ENCODE data around the gene AMOT.

AMOT gene

DNA sequence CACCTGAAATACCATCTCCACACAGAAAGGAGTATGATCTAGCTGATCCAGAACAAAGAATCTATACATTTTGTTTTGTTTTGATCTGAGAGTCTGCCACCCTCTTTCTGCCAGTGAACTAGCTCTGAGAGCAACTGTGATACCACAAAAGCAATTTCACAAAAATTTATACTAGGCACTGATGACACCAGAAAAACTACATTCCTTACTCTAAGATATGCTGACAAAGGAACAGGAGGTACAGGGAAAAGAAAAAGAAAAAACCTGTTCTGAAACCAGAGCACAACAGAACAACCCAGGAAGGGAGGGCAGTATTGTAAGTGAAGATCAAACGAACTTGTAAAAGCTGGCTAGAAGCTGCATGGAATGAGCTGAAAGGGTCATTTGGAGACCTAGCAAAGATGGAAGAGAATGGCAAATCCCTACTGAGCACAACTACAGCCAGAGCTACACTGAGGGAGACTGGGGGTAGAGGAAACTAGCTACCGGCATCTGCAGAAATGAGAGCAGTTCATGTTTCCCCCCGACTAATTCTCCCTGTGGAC lies 31.9 kb downstream of the AMOT start:
- DNase-seq (ENCODE audit: low read depth) = no peak
- H3K4me3 ChIP-seq (ENCODE audit: low read depth, low read length) = no peak overlapping the region
- TF ChIP-seq CTCF (IDR thresholded peaks at IDR 0.05; ENCODE audit: low read depth, low read length) = no peak
- TF ChIP-seq POLR2A (IDR thresholded peaks at IDR 0.05; ENCODE audit: extremely low read depth, insufficient read length) = no peak
- no peak for TF ChIP-seq MYC (IDR thresholded peaks at IDR 0.05; ENCODE audit: low read depth, low read length)
- TF ChIP-seq MAX (IDR thresholded peaks at IDR 0.05; ENCODE audit: low read depth, low read length) = no peak

GRCh38 chrX:112808007-112808406 lies 32.6 kb downstream of the AMOT start:
- DNase-seq (ENCODE audit: low read depth) = no peak
- no peak overlapping the region for H3K4me3 ChIP-seq (ENCODE audit: low read depth, low read length)

DNA sequence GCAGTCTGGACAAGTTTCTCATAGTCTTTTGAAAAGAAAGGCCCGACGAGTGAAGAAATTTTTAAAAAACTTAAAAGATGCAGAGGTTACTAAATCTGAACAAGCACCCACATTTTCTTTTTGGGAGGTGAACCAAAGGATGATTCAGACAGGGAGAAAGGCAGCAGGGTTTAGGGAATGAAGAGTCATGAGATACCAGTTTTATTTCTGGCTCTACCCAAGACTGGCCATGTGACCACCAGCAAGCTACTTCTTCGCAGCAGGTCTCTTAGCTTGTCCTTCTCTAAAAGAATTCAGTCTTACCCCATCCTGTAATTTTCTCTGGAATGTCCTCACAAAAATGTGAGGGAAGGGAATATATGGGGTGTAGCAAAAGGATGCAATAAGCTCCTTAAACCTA lies 37.6 kb downstream of the AMOT start:
- no peak for TF ChIP-seq POLR2A (IDR thresholded peaks at IDR 0.05; ENCODE audit: extremely low read depth, insufficient read length)
- no peak for TF ChIP-seq CTCF (IDR thresholded peaks at IDR 0.05; ENCODE audit: low read depth, low read length)
- TF ChIP-seq MYC (IDR thresholded peaks at IDR 0.05; ENCODE audit: low read depth, low read length) = no peak
- no peak for TF ChIP-seq MAX (IDR thresholded peaks at IDR 0.05; ENCODE audit: low read depth, low read length)
- DNase-seq (ENCODE audit: low read depth) = no peak
- H3K4me3 ChIP-seq (ENCODE audit: low read depth, low read length) = no peak overlapping the region

More at GRCh38 chrX:112808007-112808406, 32.6 kb downstream of the AMOT start:
- TF ChIP-seq POLR2A (IDR thresholded peaks at IDR 0.05; ENCODE audit: extremely low read depth, insufficient read length) (no peak), CTCF (IDR thresholded peaks at IDR 0.05; ENCODE audit: low read depth, low read length) (no peak), MYC (IDR thresholded peaks at IDR 0.05; ENCODE audit: low read depth, low read length) (no peak), MAX (IDR thresholded peaks at IDR 0.05; ENCODE audit: low read depth, low read length) (no peak)

GRCh38 chrX:112802541-112802940 lies 38.1 kb downstream of the AMOT start:
- DNase-seq (ENCODE audit: low read depth) = no peak
- no peak overlapping the region for H3K4me3 ChIP-seq (ENCODE audit: low read depth, low read length)
- TF ChIP-seq MYC (IDR thresholded peaks at IDR 0.05; ENCODE audit: low read depth, low read length) = no peak
- no peak for TF ChIP-seq MAX (IDR thresholded peaks at IDR 0.05; ENCODE audit: low read depth, low read length)
- no peak for TF ChIP-seq CTCF (IDR thresholded peaks at IDR 0.05; ENCODE audit: low read depth, low read length)
- no peak for TF ChIP-seq POLR2A (IDR thresholded peaks at IDR 0.05; ENCODE audit: extremely low read depth, insufficient read length)

DNA sequence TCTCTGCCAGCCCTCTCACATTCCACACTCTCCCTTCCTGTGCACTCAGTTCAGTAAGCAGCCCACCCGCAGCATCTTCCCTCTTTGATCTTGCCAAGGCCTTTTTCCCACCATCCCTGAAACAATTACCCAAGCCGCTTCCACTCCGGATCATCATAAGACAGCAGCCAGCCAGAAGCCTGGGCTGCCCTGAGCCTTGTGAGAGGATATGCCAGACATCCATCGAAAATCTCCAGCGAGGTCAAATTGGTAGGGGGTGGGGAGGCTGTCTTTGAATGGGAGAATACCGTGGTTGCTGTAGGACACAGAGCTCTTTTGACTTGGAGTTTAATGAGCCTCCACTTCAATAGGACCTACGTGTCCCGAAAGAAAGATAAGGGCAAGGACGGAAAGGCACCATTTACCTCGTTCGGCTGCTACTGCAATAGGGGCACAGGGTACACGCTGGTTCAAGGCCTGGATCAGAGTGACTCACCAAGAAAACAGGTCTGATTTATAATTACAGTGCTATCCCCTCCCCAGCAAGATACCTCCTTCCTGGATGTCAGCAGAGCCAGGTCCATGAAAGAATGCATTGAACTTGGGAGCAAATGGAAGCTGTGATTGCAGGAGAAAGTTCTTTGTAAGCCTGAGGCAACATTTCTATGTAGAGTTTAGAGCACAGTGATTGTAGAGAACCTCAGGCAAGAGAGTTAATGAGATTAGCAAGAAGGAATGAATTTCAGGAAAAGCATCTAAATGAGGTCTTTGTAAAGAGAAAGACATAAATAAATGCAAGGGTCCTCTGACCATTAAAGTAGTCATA lies 39.5 kb downstream of the AMOT start:
- no peak for DNase-seq (ENCODE audit: low read depth)
- TF ChIP-seq POLR2A (IDR thresholded peaks at IDR 0.05; ENCODE audit: extremely low read depth, insufficient read length) = no peak
- no peak for TF ChIP-seq MAX (IDR thresholded peaks at IDR 0.05; ENCODE audit: low read depth, low read length)
- TF ChIP-seq MYC (IDR thresholded peaks at IDR 0.05; ENCODE audit: low read depth, low read length) = no peak
- no peak for TF ChIP-seq CTCF (IDR thresholded peaks at IDR 0.05; ENCODE audit: low read depth, low read length)
- no peak overlapping the region for H3K4me3 ChIP-seq (ENCODE audit: low read depth, low read length)

Measured in NB4 (cell line).